Fibroblast of lung (primary cell): ENCODE results near the gene AKT2.

Experiments used
- EZH2 ChIP-seq: IDR thresholded peaks from 2 replicates; pipeline ENCODE4 v1.5.1; 2012; ENCODE audit warnings: low read length, control low read depth, mild to moderate bottlenecking; ENCODE audit errors: missing control alignments
- TF ChIP-seq, protein P1 (sequence below), 2 donors: IDR thresholded peaks in 1 of 2; conservative IDR thresholded peaks in 1 of 2; 1 replicate in 1 of 2; 2 replicates in 1 of 2; pipeline ENCODE4 v1.5.1; 2011 to 2012; ENCODE audit warnings: low read length in 2 of 2, control low read depth in 1 of 2, inconsistent platforms in 1 of 2, low read depth in 1 of 2, mild to moderate bottlenecking in 1 of 2

GRCh38 chr19:40263440-40264313 is 21.5 kb downstream of the AKT2 start:
- TF ChIP-seq, protein P1, sequence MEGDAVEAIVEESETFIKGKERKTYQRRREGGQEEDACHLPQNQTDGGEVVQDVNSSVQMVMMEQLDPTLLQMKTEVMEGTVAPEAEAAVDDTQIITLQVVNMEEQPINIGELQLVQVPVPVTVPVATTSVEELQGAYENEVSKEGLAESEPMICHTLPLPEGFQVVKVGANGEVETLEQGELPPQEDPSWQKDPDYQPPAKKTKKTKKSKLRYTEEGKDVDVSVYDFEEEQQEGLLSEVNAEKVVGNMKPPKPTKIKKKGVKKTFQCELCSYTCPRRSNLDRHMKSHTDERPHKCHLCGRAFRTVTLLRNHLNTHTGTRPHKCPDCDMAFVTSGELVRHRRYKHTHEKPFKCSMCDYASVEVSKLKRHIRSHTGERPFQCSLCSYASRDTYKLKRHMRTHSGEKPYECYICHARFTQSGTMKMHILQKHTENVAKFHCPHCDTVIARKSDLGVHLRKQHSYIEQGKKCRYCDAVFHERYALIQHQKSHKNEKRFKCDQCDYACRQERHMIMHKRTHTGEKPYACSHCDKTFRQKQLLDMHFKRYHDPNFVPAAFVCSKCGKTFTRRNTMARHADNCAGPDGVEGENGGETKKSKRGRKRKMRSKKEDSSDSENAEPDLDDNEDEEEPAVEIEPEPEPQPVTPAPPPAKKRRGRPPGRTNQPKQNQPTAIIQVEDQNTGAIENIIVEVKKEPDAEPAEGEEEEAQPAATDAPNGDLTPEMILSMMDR (conservative IDR thresholded peaks at IDR 0.05 in 1 of 2, IDR thresholded peaks at IDR 0.05 in 1 of 2; ENCODE audit: low read depth in 1 of 2, low read length in 2 of 2) = no peak
- no peak for TF ChIP-seq EZH2
